GM12878 (cell line): ENCODE measurements around the gene RAB15. TPM values are rescaled to one million over a fixed set of nuclear protein-coding genes. Genes with fewer than 3 reads are reported as not detected.
A peak's percentile ranks its signal among the peaks of the same experiment; 100 is the strongest.

Experiments used
- ATAC-seq: fragments of 200-7000 bp; cut with Tn5 transposase; 3 replicates; pipeline ENCODE4 v1.9.1; 2020; ENCODE audit warnings: mild to moderate bottlenecking, moderate library complexity
- BruUV-seq: library from RNA; stranded (reverse); fragments of 400-500 nt; replicated peaks from 2 replicates; lab custom pipeline; 2021; lab: Mats Ljungman, UMichigan
- CTCF ChIA-PET: fragments of 300-600 bp; sonication (Branson Sonifier 250); formaldehyde crosslinking; extraction: SDS; loops from one replicate; lab custom pipeline; 2021; ENCODE audit warnings: inconsistent platforms; lab: Yijun Ruan, JAX
- POLR2A ChIA-PET: fragments of 350-600 bp; formaldehyde crosslinking; extraction: SDS; loops from one replicate; lab custom pipeline; 2021; ENCODE audit warnings: inconsistent platforms; lab: Charles Lee
- RAD21 ChIA-PET: fragments of 300-600 bp; sonication (Branson Sonifier 250); formaldehyde crosslinking; loops from one replicate; lab custom pipeline; 2023; ENCODE audit warnings: antibody characterized with exemption; ENCODE audit not compliant: unreplicated experiment; lab: Charles Lee
- SMC1A ChIA-PET: fragments of 300-600 bp; sonication (Branson Sonifier 250); formaldehyde crosslinking; loops from one replicate; lab custom pipeline; 2023; ENCODE audit not compliant: unreplicated experiment, uncharacterized antibody; lab: Charles Lee
- DNase-seq: peaks from one replicate; pipeline ENCODE4 v3.0.0-alpha.2; 2011; ENCODE audit warnings: low read depth, low spot score
- FAIRE-seq: peaks from 3 replicates; lab custom pipeline; 2011; peaks lifted over from hg19 to GRCh38; lab: Jason Lieb, UNC
- H2AFZ ChIP-seq: 2 replicates; pipeline ENCODE4 v1.6.0; 2011; ENCODE audit warnings: low read depth, low read length, control low read depth; ENCODE audit not compliant: control insufficient read depth
- H3K27ac ChIP-seq: 2 replicates; pipeline ENCODE4 v1.5.1; 2011; ENCODE audit warnings: control low read depth; ENCODE audit not compliant: control insufficient read depth, insufficient read depth
- H3K27me3 ChIP-seq, 2 experiments: replicated peaks in 1 of 2; 2 replicates each; pipeline versions ENCODE4 v1.6.0 to v1.6.1; 2011; ENCODE audit warnings: low read length in 1 of 2; ENCODE audit not compliant: control insufficient read depth in 2 of 2, insufficient read depth in 2 of 2
- H3K36me3 ChIP-seq, 2 experiments: 2 replicates each; pipeline ENCODE4 v1.5.1; 2011; ENCODE audit warnings: low read length in 1 of 2; ENCODE audit not compliant: control insufficient read depth in 2 of 2, insufficient read depth in 2 of 2
- H3K4me1 ChIP-seq: 2 replicates; pipeline ENCODE4 v1.6.1; 2011; ENCODE audit warnings: mild to moderate bottlenecking, low read length, moderate library complexity, mixed read lengths; ENCODE audit not compliant: control insufficient read depth, insufficient read depth
- H3K4me2 ChIP-seq: 2 replicates; pipeline ENCODE4 v1.6.0; 2011; ENCODE audit warnings: control low read depth; ENCODE audit not compliant: control insufficient read depth, insufficient read depth
- H3K4me3 ChIP-seq: fragments of 200-600 bp; sonication (generic); 2 replicates; pipeline ENCODE4 v1.5.1; 2016
- H3K79me2 ChIP-seq: 2 replicates; pipeline ENCODE4 v1.6.0; 2011; ENCODE audit warnings: low read length; ENCODE audit not compliant: control insufficient read depth, insufficient read depth
- H3K9ac ChIP-seq: 2 replicates; pipeline ENCODE4 v1.8.0; 2011; ENCODE audit warnings: low read length, control low read depth, mixed read lengths; ENCODE audit not compliant: control insufficient read depth, insufficient read depth
- H3K9me3 ChIP-seq: replicated peaks from 3 replicates; pipeline ENCODE4 v1.5.1; 2011; ENCODE audit warnings: mild to moderate bottlenecking, low read length; ENCODE audit not compliant: control insufficient read depth, insufficient read depth
- H4K20me1 ChIP-seq: 2 replicates; pipeline ENCODE4 v1.6.0; 2011; ENCODE audit not compliant: control insufficient read depth, insufficient read depth
- BCLAF1 ChIP-seq: fragments of 450-650 bp; IDR thresholded peaks from 2 replicates; pipeline ENCODE4 v1.6.1; 2017; ENCODE audit warnings: antibody characterized with exemption, mild to moderate bottlenecking, moderate library complexity
- MAX ChIP-seq: IDR thresholded peaks from 2 replicates; pipeline ENCODE4 v1.6.1; 2012; ENCODE audit warnings: low read depth, low read length, improper control_type of control experiment
- MTA2 ChIP-seq: fragments of 450-650 bp; IDR thresholded peaks from 2 replicates; pipeline ENCODE4 v1.6.1; 2016; ENCODE audit warnings: low read depth, mild to moderate bottlenecking, moderate library complexity
- RAD21 ChIP-seq: IDR thresholded peaks from 2 replicates; pipeline ENCODE4 v1.6.1; 2011; ENCODE audit warnings: mild to moderate bottlenecking, low read depth, low read length, moderate library complexity; ENCODE audit not compliant: insufficient read depth
- RCOR1 ChIP-seq: conservative IDR thresholded peaks from 2 replicates; pipeline ENCODE4 v1.6.1; 2012; ENCODE audit warnings: low read depth, low read length, improper control_type of control experiment
- RFX5 ChIP-seq: IDR thresholded peaks from 2 replicates; pipeline ENCODE4 v1.6.1; 2011; ENCODE audit warnings: low read depth, low read length, improper control_type of control experiment
- SIX5 ChIP-seq: IDR thresholded peaks from 2 replicates; pipeline ENCODE4 v1.6.1; 2011; ENCODE audit warnings: mild to moderate bottlenecking, low read depth, low read length, moderate library complexity; ENCODE audit not compliant: severe bottlenecking
- SPI1 ChIP-seq: IDR thresholded peaks from 2 replicates; pipeline ENCODE4 v1.6.1; 2011; ENCODE audit warnings: low read depth, mild to moderate bottlenecking, low read length, moderate library complexity, borderline replicate concordance; ENCODE audit not compliant: insufficient read depth
- ZNF24 ChIP-seq: fragments of 450-650 bp; IDR thresholded peaks from 2 replicates; pipeline ENCODE4 v1.6.1; 2017; ENCODE audit warnings: antibody characterized with exemption, mild to moderate bottlenecking
- WGBS: methylation state at CpG from one replicate; pipeline ENCODE4 v1.1.6; 2016; ENCODE audit warnings: low lambda C conversion rate; ENCODE audit not compliant: insufficient replicate concordance, insufficient coverage; ENCODE audit errors: missing lambda C conversion rate; 5-methylcytosine and 5-hydroxymethylcytosine counted together
- in situ Hi-C: fragments of 300-500 bp; cut with MboI; formaldehyde crosslinking; loops from 9 replicates; pipeline ENCODE4 v1.14.3; 2018; ENCODE audit warnings: mixed read lengths
- intact Hi-C: fragments of 100-400 bp; cut with micrococcal nuclease; formaldehyde crosslinking; loops from one replicate; pipeline ENCODE4 v1.14.2; 2022; ENCODE audit not compliant: unreplicated experiment
- polyA plus RNA-seq, 11 experiments: library from polyadenylated mRNA; depleted of rRNA in 4 of 11; unstranded in 6 of 11; stranded (reverse) in 5 of 11; fragments of >200 nt; fragmentation: Nextera tagmentation in 4 of 11; fragmentation: Illumina TruSeq in 1 of 11; extraction: Ambion mirVana in 4 of 11; extraction: Trizol in 1 of 11; gene quantifications; 1 replicate in 1 of 11; 2 replicates in 10 of 11; pipeline versions ENCODE4 v1.2.1 to v1.2.3, GENCODE V29; 2011 to 2016; ENCODE audit warnings: inconsistent platforms in 2 of 11, missing spikeins in 2 of 11, low read depth in 1 of 11
- total RNA-seq, 4 experiments: library from RNA; depleted of rRNA in 3 of 4; stranded (reverse); fragments of >200 nt in 3 of 4; fragmentation: Illumina TruSeq in 1 of 4; extraction: Trizol in 1 of 4; gene quantifications; 2 replicates each; pipeline versions ENCODE4 v1.2.1 to v1.2.3, GENCODE V29; 2013 to 2021

The RAB15 gene
- total and polyA plus RNA-seq, 10 of the 15 experiments (the other 5 are each of a cell fraction or from before 2014, with no cell fraction given), result 0.32 to 3.9 (median 2.1) TPM

GRCh38 chr14:64963611-64964010, 8.5 kb downstream of the RAB15 start (continued):
- TF ChIP-seq BCLAF1 (no peak), MAX (no peak), MTA2 (no peak), RCOR1 (no peak), RAD21 (no peak)

- POLR2A ChIA-PET, result no interaction called here
- intact Hi-C loops, result no loop called here
- ATAC-seq (peak; percentile 34; the same call in 2 of the 3 replicates), FAIRE-seq (no peak), DNase-seq (no peak)
- Histone ChIP-seq H2AFZ (no peak overlapping the region), H4K20me1 (no peaks in the 10 kb centered on the region), H3K27ac (no peak overlapping the region), H3K36me3 (no peaks in the 10 kb centered on the region), H3K27me3 (no peaks in the 10 kb centered on the region), H3K4me1 (no peaks in the 10 kb centered on the region), H3K4me2 (no peak overlapping the region), H3K79me2 (no peaks in the 10 kb centered on the region), H3K9me3 (no peaks in the 10 kb centered on the region), H3K9ac (no peak overlapping the region), H3K4me3 (no peak overlapping the region)
- RAD21 ChIA-PET, result interaction anchor here (0.7 to 1.0 kb wide), 2 partner anchors 63 to 138 kb away, joined by 3 read pairs; no protein-coding TSS in a partner anchor
- in situ Hi-C loops, result no loop called here
- SMC1A ChIA-PET, result interaction anchor here (1.1 to 1.7 kb wide), 2 partner anchors 10 to 17 kb away, joined by 3 to 6 read pairs; no protein-coding TSS in a partner anchor
- TF ChIP-seq ZNF24 (no peak), SPI1 (0 out of 2 replicates have a peak, but pooled peaks have one; percentile 11), SIX5 (no peak), RFX5 (no peak)
- CTCF ChIA-PET, result interaction anchor here (1.3 kb wide), 1 partner anchor 138 kb away, joined by 3 read pairs; no protein-coding TSS in a partner anchor
- 64% methylated on average over 4 of the region's 5 CpGs for WGBS
- no TSS peak for BruUV-seq
Measured at GRCh38 chr14:64960762-64961276, 11.3 kb downstream of the RAB15 start.
